ENCODE data around the gene STEAP3. TPM values are rescaled to one million over a fixed set of nuclear protein-coding genes. Genes with fewer than 3 reads are reported as not detected.

STEAP3 gene
- total RNA-seq, 1 experiment from 2014 or later = 24.0 TPM

GRCh38 chr2:119283873-119284331, 60.3 kb downstream of the STEAP3 start:
- Mint-ChIP-seq H3K27me3 (ENCODE audit: low read depth) (no peaks in the 10 kb centered on the region; the same call in 1 of the 2 replicates), H3K9me3 (no peaks in the 10 kb centered on the region), H3K4me1 (no peaks in the 10 kb centered on the region), H3K4me3 (no peak overlapping the region), H3K27ac (no peak overlapping the region), H3K36me3 (no peaks in the 10 kb centered on the region)
- CTCF ChIA-PET = interaction anchor here (1.2 kb wide), 1 partner anchor 9 kb away, joined by 3 read pairs; no protein-coding TSS in a partner anchor
- DNase-seq (ENCODE audit: low spot score) = no peak
- no peak for ATAC-seq
- TF ChIP-seq GRHL2 (CRISPR knock-in tag; IDR thresholded peaks at IDR 0.05; ENCODE audit: insufficient replicate concordance, severe bottlenecking) = no peak
- TF ChIP-seq GTF2I (CRISPR knock-in tag; conservative IDR thresholded peaks at IDR 0.05) = no peak
- POLR2A ChIA-PET = no interaction called here

- ATAC-seq (no peak), DNase-seq (ENCODE audit: low spot score) (no peak)
- Mint-ChIP-seq H3K9me3 (no peaks in the 10 kb centered on the region), H3K27ac (no peak overlapping the region), H3K4me3 (no peak overlapping the region), H3K27me3 (ENCODE audit: low read depth) (no peaks in the 10 kb centered on the region), H3K4me1 (peaks cover 8% of the 10 kb centered on the region), H3K36me3 (no peaks in the 10 kb centered on the region)
- CTCF ChIA-PET = no interaction called here
- POLR2A ChIA-PET = no interaction called here
- TF ChIP-seq SOX15 (CRISPR knock-in tag; IDR thresholded peaks at IDR 0.05) (no peak), ESRRA (CRISPR knock-in tag; IDR thresholded peaks at IDR 0.05; ENCODE audit: borderline replicate concordance) (no peak), ZNF423 (CRISPR knock-in tag; IDR thresholded peaks at IDR 0.05) (no peak), CBFB (CRISPR knock-in tag; IDR thresholded peaks at IDR 0.05; ENCODE audit: low read depth) (no peak), ZNF263 (CRISPR knock-in tag; IDR thresholded peaks at IDR 0.05; ENCODE audit: low read depth) (no peak), CDX4 (CRISPR knock-in tag; IDR thresholded peaks at IDR 0.05; ENCODE audit: borderline replicate concordance) (no peak), MXD4 (CRISPR knock-in tag; IDR thresholded peaks at IDR 0.05; ENCODE audit: borderline replicate concordance) (no peak), NR2C2 (CRISPR knock-in tag; IDR thresholded peaks at IDR 0.05) (no peak), TEAD1 (CRISPR knock-in tag; IDR thresholded peaks at IDR 0.05) (no peak), ZNF396 (CRISPR knock-in tag; IDR thresholded peaks at IDR 0.05; ENCODE audit: borderline replicate concordance) (no peak), PRRX2 (CRISPR knock-in tag; IDR thresholded peaks at IDR 0.05) (no peak), NR3C1 (CRISPR knock-in tag; conservative IDR thresholded peaks at IDR 0.05; ENCODE audit: low read depth) (no peak), NFE2L1 (CRISPR knock-in tag; IDR thresholded peaks at IDR 0.05) (no peak), AFF4 (CRISPR knock-in tag; IDR thresholded peaks at IDR 0.05; ENCODE audit: borderline replicate concordance) (no peak), KAT7 (CRISPR knock-in tag; IDR thresholded peaks at IDR 0.05; ENCODE audit: borderline replicate concordance) (no peak), ZMAT4 (CRISPR knock-in tag; IDR thresholded peaks at IDR 0.05) (no peak), CREM (CRISPR knock-in tag; IDR thresholded peaks at IDR 0.05) (no peak), ARID4B (CRISPR knock-in tag; IDR thresholded peaks at IDR 0.05; ENCODE audit: borderline replicate concordance) (no peak)
Observed at GRCh38 chr2:119286661-119287060, 63.0 kb downstream of the STEAP3 start.
